GM21723 (cell line): ENCODE measurements around the gene SPATA24.
"Not testable (repeated sequence)": the region's sequence is repeated elsewhere in the genome, so short reads cannot be mapped to it uniquely, and the experiment has no call there.

Experiments
- ATAC-seq: cut with Tn5 transposase; IDR thresholded peaks from one replicate; pipeline ENCODE4 v1.9.1; 2021; ENCODE audit warnings: mild to moderate bottlenecking, moderate library complexity; ENCODE audit not compliant: unreplicated experiment

Gene SPATA24

GRCh38 chr5:139417214-139417613 is 13.3 kb upstream of the SPATA24 start:
- ATAC-seq, result no peak

- ATAC-seq, result no peak
Observed at GRCh38 chr5:139416651-139417050, 12.8 kb upstream of the SPATA24 start.

GRCh38 chr5:139415869-139416268 is 12.0 kb upstream of the SPATA24 start:
- ATAC-seq, result no peak

- ATAC-seq, result no peak
Observed at GRCh38 chr5:139415221-139415861, 11.5 kb upstream of the SPATA24 start.

GRCh38 chr5:139414581-139415130 is 10.8 kb upstream of the SPATA24 start:
- ATAC-seq, result no peak

- no peak for ATAC-seq
Observed at GRCh38 chr5:139413963-139414362, 10.1 kb upstream of the SPATA24 start.

- no peak for ATAC-seq
Observed at GRCh38 chr5:139413153-139413552, 9.3 kb upstream of the SPATA24 start.

- ATAC-seq, result no peak
Observed at GRCh38 chr5:139410993-139411828, 7.3 kb upstream of the SPATA24 start.

- ATAC-seq, result no peak
Observed at GRCh38 chr5:139410121-139410992, 6.5 kb upstream of the SPATA24 start.

GRCh38 chr5:139409116-139409515 is 5.2 kb upstream of the SPATA24 start:
- not testable (repeated sequence) for ATAC-seq

GRCh38 chr5:139408191-139408590 is 4.3 kb upstream of the SPATA24 start:
- ATAC-seq, result no peak

- ATAC-seq, result no peak
Observed at GRCh38 chr5:139407517-139407916, 3.6 kb upstream of the SPATA24 start.

GRCh38 chr5:139406963-139407362 is 3.1 kb upstream of the SPATA24 start:
- ATAC-seq, result no peak

- ATAC-seq, result no peak
Observed at GRCh38 chr5:139404484-139404840, 573 bp upstream of the SPATA24 start.

- no peak for ATAC-seq
Observed at GRCh38 chr5:139403418-139403786, 487 bp downstream of the SPATA24 start.

GRCh38 chr5:139402561-139403158 is 1.2 kb downstream of the SPATA24 start:
- ATAC-seq, result no peak

GRCh38 chr5:139401546-139401945 is 2.3 kb downstream of the SPATA24 start:
- no peak for ATAC-seq

GRCh38 chr5:139399501-139400121 is 4.3 kb downstream of the SPATA24 start:
- peak; percentile 36 for ATAC-seq

- no peak for ATAC-seq
Observed at GRCh38 chr5:139397921-139398320, 6.0 kb downstream of the SPATA24 start.

- no peak for ATAC-seq
Observed at GRCh38 chr5:139396691-139397090, 7.2 kb downstream of the SPATA24 start.
